GM15510 (cell line): ENCODE results near the gene ADAM10.

ENCODE experiments used
- POLR2A ChIP-seq: IDR thresholded peaks from 3 replicates; pipeline ENCODE4 v1.6.1; 2011; ENCODE audit warnings: borderline replicate concordance; ENCODE audit not compliant: insufficient read length; ENCODE audit errors: extremely low read depth

ADAM10 gene

DNA sequence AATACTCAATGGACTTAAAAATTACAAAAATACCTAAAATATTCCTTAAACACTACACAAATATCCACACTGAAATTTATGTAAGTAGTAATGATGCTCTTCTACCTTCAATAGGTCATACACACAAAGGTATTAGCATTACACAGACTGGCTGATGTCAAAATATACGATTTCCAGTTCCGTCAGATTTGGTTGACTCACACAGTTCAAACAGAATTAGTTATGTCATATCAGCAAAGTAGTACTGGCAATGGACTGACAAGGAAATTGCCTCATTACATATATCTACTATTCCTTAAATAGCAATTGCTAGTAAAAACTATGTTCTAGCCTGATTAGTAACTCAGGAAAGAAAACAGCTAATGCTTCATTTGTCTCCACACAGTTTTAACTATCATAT, 70.8 kb downstream of the ADAM10 start:
- TF ChIP-seq POLR2A, result no peak

DNA sequence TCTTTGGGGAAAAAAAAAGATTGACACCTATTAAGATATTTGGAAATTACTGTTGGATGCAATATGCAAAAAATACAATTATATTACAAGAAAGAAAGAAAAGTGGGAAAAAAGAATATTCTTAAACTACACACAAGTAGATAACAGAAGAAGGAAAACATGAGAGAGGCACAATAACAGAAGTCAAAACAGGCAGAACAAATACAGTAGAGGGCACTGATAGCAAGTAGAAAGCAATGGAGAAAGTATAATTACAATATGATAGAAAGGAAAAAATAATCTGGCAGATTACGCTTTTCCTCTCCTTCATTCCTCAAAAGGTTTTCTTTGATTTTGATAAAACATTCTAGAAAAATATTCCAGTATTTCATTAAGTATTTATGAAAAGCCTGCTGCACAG, 72.1 kb downstream of the ADAM10 start:
- no peak for TF ChIP-seq POLR2A

DNA sequence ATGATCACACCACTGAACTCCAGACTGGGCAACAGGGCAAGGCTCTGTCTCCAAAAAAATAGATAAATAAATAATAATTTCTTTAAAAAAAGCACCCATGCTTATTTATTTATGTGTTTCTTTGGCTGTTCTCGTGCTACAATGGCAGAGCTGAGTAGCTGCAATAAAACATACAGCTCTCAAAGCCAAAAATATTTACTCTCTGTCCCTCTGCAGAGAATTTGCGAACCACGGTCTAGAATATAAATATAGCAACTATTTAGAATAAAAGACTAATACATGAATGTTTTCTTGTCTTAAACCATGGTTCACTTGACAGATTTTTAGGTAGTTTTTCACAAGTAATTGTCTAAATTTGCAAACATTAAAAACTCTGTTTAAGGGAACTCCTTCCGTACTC, 72.7 kb downstream of the ADAM10 start:
- TF ChIP-seq POLR2A, result no peak

DNA sequence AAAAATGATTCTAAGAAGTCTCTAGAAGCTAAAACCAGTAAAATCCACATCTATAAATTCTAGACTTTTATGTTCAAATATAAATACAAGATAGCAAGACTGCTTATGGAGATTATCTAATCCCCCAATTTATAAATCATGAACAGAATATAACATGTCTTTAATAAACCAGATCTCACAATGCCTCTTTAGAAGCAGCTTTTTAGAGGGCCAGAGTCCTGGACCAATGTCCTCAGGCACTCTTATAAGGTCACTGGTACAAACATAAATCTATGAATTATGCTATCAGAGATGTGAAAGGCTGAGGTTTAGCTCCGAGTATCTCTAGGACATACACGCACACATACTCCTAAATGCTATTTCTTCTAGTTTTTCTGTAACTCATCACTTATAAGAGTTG, 78.3 kb downstream of the ADAM10 start:
- no peak for TF ChIP-seq POLR2A

DNA sequence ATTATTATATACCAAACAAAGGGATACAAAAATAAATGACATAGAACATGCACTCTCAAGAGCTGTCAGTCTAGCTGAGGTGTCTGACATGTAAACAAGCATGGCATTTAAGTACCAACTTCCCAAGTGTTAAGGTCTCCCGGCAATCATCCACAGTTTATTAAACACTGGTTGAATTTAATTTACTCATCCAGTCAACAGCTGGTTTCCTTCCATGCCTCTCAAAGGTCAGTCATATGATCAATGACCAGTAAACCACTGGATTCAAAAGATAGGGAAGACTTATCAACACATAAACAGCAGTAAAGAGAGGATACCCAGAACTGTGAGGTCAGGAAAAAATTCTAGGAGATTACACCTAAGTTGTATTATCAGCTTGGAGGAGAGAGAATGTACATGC, 80.4 kb downstream of the ADAM10 start:
- TF ChIP-seq POLR2A, result no peak

DNA sequence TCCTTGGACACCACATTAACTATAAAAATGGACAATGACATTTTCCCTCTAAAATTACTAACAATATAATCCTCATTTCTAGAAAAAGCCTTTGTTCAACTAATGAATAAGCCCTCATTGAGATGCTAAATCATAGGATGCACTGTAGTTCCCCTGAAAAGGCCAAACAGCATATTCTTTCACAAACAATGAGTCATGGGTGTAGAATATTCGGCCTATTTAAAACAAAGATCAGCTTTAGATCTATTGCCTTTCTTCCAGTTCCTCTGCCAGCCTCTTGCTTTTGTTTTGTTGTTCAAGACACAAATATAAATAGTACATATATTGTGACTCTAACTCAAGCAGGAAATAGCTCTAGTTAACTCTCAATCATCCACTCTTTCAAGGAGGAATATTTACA, 82.5 kb downstream of the ADAM10 start:
- TF ChIP-seq POLR2A, result no peak

DNA sequence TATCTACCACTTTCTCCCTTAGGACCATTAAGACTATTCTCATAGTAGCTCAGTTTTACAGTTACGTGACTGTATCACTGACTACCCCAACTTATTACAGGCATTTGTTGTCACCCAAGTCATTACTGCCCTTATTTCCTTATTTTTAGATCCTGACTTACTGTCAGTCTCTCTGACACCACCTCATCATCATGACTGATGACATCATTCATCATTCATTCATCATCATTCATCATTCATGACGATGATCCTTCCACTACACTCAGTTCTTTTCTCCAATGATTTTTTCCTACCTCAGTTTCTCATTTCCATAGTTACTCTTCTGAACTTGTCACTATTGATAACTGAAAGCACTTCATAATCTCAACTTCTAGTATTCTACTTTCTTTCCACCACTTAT, 83.8 kb downstream of the ADAM10 start:
- no peak for TF ChIP-seq POLR2A

DNA sequence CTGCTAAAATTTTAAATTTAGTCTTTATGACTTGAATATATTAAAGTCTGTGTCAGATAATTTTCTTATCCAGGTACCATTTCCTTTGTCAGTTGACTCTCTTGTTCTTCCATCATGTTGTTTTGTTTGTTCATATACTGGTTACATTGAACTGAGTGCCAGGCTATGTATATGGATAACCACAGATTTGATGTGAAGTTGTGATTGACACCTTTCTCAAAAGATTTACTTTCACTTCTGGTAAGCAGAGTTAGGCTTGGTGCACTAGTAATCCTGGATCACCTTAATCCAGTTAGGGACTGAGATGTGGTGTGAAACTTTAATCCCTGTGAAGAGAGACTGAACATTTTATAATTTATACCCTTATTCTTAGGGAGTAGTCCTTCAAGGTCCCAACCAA, 99.4 kb downstream of the ADAM10 start:
- TF ChIP-seq POLR2A, result no peak

DNA sequence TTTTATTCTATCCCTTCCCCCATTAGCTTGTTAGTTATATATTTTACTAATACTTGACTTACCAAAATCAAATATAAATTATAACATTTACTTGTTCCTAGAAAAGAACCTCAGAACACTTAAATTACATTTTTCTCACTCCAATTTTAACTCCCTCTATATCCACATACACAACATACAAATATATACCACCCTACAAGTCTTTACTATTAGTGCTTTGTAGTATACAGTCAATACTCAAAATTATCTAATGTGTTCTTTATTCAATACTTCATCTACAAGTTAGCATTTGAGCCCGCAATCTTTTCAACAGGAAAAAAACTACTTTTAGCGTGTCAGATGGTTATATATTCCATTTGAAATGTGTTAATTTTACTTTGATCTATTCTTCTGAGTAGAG, 100.3 kb downstream of the ADAM10 start:
- TF ChIP-seq POLR2A, result no peak

DNA sequence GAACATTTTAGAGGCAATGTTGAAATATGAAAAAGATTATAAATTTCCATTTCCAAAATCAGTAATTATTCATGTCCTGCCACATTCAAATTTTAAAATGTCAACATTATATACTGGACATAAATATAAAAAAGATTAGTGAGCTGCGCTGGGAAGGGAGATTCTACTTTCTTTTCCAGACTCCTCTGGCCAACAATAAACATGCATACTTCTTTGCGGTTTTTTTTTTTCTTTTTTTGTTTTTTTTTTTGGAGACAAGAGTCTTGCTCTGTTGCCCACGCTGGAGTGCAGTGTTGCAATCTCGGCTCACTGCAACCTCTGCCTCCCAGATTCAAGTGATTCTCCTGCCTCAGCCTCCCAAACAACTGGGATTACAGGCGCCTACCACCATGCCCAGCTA, 105.5 kb downstream of the ADAM10 start:
- no peak for TF ChIP-seq POLR2A

DNA sequence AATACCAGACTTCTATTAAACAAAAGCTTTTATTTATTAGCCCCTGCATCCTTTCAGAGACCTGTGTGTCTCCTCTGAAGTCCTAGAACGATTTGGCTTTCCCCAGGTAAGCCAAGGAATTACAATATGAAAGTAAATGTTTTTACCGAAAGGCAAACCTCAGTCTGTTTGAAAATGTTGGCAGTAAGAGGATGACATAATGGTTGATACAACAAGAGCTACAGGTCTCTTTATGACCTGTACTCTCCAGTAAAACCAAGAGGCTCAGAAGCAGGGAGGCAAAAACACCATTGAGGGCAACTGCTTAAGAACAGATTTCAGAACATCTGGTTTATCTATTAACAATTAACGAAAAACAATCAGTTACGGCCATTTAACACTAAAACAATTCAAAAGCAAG, 107.8 kb downstream of the ADAM10 start:
- no peak for TF ChIP-seq POLR2A

DNA sequence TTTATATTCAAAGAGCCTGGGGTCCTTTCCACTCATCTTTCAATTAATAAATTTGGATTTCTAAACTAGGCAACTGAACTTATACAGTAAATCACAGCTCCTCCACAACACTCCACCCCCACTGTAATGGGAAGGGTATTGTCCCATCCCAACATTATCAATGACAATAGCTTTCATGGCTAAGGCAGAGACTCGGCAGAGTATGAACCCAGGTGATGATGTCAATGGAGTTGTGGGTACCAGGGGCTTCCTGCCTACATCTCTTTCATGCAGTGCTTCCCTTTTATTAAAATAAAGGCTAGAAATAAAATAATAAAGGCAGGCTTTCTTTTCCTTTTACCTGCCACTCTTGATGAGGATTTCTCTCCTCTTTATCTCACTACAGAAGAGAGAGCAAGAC, 109.5 kb downstream of the ADAM10 start:
- no peak for TF ChIP-seq POLR2A

DNA sequence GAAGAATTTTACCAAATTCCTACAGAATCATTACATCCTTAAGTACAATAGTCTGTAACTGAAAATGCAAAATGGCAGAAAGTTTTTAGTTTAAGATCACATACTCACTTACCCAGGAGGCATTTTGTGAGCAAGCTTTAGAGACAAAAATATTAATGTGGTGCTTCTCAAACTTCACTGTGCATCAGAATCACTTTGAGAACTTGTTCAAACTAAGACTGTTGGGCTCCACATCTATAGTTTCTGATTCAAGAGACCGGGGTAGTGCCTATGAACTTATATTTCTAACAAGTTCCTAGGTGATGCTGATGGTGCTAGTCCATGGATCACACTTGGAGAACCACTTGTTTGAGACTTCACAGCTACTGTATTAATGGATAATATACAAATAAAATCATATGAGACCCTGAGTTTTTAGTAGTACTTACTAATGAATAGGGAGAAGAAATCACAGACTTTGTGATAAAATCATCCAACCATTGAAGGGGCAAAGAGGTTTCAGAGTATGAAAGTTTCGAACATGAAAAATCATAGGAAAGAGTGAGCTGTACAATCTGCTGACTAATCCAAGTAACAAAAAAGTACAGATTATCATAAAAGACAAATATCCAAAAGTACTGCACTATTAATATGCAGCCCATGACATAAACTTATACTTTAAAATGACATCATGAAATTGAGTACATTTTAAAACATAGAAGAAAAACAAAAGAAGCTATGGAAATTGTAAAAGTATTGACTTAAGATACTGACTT, 110.3 kb downstream of the ADAM10 start:
- TF ChIP-seq POLR2A, result no peak

DNA sequence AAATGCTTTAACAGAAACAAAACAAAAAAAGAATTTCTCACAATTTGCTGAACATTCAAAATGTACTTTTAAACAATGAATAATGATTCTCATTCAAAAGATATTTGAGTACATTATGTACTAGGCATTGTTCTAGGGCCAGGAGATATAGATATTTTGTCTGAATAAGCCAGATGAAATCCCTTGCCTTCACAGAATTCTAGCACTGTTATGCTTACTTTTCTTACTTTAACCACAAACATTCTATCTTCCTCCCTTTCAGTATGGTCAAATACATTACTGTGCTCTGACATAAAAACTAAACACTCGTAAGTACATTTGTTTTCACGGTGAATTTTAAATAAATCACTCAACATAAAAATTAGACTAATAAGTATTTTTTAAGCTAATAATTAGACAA, 116.7 kb downstream of the ADAM10 start:
- no peak for TF ChIP-seq POLR2A

DNA sequence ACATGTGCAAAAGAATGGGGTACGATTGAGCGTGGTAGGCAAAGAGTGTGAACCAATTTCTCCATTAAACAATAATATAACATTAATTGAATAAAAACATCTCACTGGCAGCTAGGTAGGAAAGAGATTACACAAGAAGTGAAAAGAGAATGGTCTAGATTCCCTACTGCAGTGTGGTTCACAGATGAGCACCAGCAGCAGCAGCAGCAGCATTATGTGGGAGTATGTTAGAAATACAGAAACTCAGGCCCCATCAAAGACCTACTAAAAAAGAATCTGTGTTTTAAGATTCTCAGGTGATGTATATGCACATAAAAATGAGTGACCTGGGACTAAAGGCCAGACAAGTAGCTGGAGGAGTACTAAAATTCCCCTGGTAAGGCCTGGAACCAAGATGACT, 118.2 kb downstream of the ADAM10 start:
- TF ChIP-seq POLR2A, result no peak

DNA sequence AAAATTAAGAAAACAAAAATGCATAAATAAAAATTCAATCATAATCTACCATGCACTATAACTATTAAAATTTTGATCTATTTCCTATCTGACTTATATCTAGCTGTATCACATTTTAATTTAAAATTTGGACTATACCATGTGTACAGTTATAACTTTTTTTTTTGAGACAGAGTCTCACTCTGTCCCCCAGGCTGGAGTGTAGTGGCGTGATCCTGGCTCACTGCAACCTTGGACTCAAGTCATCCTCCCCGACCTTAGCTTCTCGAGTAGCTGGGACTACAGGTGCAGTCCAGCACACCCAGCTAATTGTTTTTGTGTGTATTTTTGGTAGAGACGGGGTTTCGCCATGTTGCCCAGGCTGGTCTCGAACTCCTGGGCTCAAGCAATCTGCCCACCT, 119.9 kb downstream of the ADAM10 start:
- no peak for TF ChIP-seq POLR2A

DNA sequence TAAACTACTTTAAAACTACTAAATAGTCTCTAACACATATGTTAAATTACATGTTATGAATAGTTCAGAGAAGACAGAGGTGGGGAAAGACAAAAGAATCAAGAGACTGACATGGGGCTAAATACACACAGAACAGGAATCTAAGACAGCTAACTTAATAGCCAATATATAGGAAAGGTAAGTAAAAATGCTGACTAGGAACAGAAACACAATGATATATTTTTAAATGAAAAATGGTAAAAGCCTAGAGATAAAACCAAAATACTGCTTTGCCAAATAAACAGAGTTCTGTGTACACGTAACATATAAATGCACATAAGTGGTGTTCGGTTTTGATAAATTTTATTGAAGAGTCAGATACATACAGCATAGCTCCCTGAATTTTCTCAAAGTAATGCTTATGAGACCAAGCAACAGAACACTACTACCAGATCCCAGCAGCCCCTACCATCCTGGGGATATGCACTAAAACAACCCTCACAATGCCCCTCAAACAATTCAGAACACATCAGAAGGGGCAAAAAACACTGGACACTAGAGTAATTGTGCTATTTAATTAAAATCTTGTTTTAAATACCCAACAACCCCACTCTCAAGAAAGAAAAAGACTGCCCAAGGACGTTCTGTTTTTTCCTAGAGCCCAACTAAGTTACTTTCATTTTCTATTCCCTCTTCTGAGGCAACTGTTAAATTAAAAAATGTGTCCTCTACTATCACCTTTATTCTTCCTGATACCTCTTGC, 121.1 kb downstream of the ADAM10 start:
- TF ChIP-seq POLR2A, result no peak

DNA sequence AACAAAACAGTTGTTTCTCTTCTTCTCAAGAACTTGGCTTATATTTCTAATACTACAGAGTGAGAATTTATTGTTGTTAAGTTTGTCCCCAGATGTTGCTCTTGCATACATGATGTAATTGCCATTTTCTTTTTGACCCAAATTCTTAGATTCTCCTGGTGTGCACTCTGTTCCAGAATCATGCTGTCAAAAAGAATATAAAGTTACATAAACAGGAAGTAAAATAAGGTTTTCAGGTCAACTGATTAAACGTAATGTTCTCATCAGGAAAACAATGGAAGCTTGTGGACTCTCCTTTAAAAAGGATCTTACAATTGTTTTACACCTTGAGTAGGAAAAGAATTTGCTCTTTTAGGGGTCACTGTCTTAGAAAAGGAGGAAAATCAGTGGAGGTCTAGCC, 121.8 kb downstream of the ADAM10 start:
- TF ChIP-seq POLR2A, result no peak

DNA sequence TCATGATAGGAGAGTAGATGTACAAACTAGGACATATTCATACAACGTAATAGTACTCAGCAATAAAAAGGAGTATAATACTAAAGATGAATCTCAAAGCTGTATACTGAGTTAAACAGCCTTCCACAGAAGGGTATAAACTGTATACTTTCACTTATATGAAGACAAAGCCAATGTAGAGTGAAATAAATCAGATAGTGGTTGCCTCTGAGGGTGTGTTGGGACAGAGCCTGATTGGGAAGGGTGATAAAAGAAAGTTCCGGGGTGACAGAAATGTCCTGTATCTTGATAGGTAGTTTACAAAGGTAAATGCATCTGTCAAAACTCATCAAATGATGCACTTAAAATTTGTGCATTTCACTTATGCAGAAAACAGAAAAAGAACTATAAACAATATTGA, 122.5 kb downstream of the ADAM10 start:
- no peak for TF ChIP-seq POLR2A
